Neural cell (in vitro differentiated cells): Measurements from ENCODE around the gene ASB8. TPM values are rescaled to one million over a fixed set of nuclear protein-coding genes. Genes with fewer than 3 reads are reported as not detected.
"Not testable (repeated sequence)": the region's sequence is repeated elsewhere in the genome, so short reads cannot be mapped to it uniquely, and the experiment has no call there.

ENCODE experiments used
- H2AFZ ChIP-seq: fragments of 200-600, 300-800 bp; sonication (generic), shearing (Covaris generic); 2 replicates; pipeline ENCODE4 v1.6.0; 2014; ENCODE audit warnings: low read depth, mild to moderate bottlenecking, antibody characterized with exemption, low read length, moderate library complexity
- H3F3A ChIP-seq: fragments of 200-600 bp; shearing (Covaris generic); 2 replicates; pipeline ENCODE4 v1.6.1; 2016; ENCODE audit warnings: mild to moderate bottlenecking, moderate library complexity, mixed read lengths, antibody characterized with exemption, low read length; ENCODE audit not compliant: insufficient read depth, poor library complexity, severe bottlenecking
- H3K27ac ChIP-seq: fragments of 200-600, 300-800 bp; sonication (generic), shearing (Covaris generic); 2 replicates; pipeline ENCODE4 v1.5.1; 2014; ENCODE audit warnings: mild to moderate bottlenecking, low read length, moderate library complexity
- H3K27me3 ChIP-seq: fragments of 300-800, 200-600 bp; sonication (generic), shearing (Covaris generic); 2 replicates; pipeline ENCODE4 v1.6.0; 2014; ENCODE audit warnings: mild to moderate bottlenecking, low read depth, low read length, moderate library complexity; ENCODE audit not compliant: insufficient read depth
- H3K36me3 ChIP-seq: fragments of 300-800, 200-600 bp; sonication (generic), shearing (Covaris generic); 2 replicates; pipeline ENCODE4 v1.5.1; 2014; ENCODE audit warnings: mild to moderate bottlenecking, antibody characterized with exemption, low read length, moderate library complexity; ENCODE audit not compliant: insufficient read depth
- H3K4me2 ChIP-seq: fragments of 300-800, 200-600 bp; sonication (generic), shearing (Covaris generic); 2 replicates; pipeline ENCODE4 v1.6.0; 2014; ENCODE audit warnings: mild to moderate bottlenecking, low read length
- H3K4me3 ChIP-seq: fragments of 300-800, 200-600 bp; sonication (generic), shearing (Covaris generic); 2 replicates; pipeline ENCODE4 v1.5.1; 2014; ENCODE audit warnings: mild to moderate bottlenecking, low read length, moderate library complexity
- H3K79me2 ChIP-seq: fragments of 200-600 bp; shearing (Covaris generic); replicated peaks from 2 replicates; pipeline ENCODE4 v1.6.0; 2014; ENCODE audit warnings: mild to moderate bottlenecking, low read length, moderate library complexity; ENCODE audit not compliant: insufficient read depth
- H3K9ac ChIP-seq: fragments of 300-800, 200-600 bp; sonication (generic), shearing (Covaris generic); 2 replicates; pipeline ENCODE4 v1.6.1; 2016; ENCODE audit warnings: mild to moderate bottlenecking, low read length, mixed read lengths
- H3K9me2 ChIP-seq: fragments of 200-600 bp; shearing (Covaris generic); 2 replicates; pipeline ENCODE4 v1.6.1; 2016; ENCODE audit warnings: mild to moderate bottlenecking, low read length, mixed read lengths; ENCODE audit not compliant: insufficient read depth
- H3K9me3 ChIP-seq: fragments of 200-600, 300-800 bp; sonication (generic), shearing (Covaris generic); 2 replicates; pipeline ENCODE4 v1.6.1; 2016; ENCODE audit warnings: mild to moderate bottlenecking, mixed run types, low read length, moderate library complexity, mixed read lengths
- H4K20me1 ChIP-seq: fragments of 200-600 bp; shearing (Covaris generic); 2 replicates; pipeline ENCODE4 v1.6.1; 2016; ENCODE audit warnings: mild to moderate bottlenecking, mixed run types; ENCODE audit not compliant: insufficient read depth
- EP300 ChIP-seq: fragments of 450-650 bp; conservative IDR thresholded peaks from 2 replicates; pipeline ENCODE4 v1.6.1; 2014; ENCODE audit warnings: antibody characterized with exemption, mild to moderate bottlenecking, moderate library complexity; ENCODE audit not compliant: poor library complexity, severe bottlenecking
- EZH2 ChIP-seq: fragments of 200-600, 300-800 bp; shearing (Covaris generic), sonication (generic); IDR thresholded peaks from 2 replicates; pipeline ENCODE4 v1.6.1; 2014; ENCODE audit warnings: antibody characterized with exemption, low read length, borderline replicate concordance, mild to moderate bottlenecking; ENCODE audit not compliant: insufficient read depth, poor library complexity, severe bottlenecking
- MXI1 ChIP-seq: fragments of 450-650 bp; conservative IDR thresholded peaks from 2 replicates; pipeline ENCODE4 v1.6.1; 2014; ENCODE audit warnings: antibody characterized with exemption, mild to moderate bottlenecking; ENCODE audit not compliant: poor library complexity, severe bottlenecking
- POLR2AphosphoS5 ChIP-seq: IDR thresholded peaks from 2 replicates; pipeline ENCODE4 v1.6.1; 2012
- RAD21 ChIP-seq: fragments of 450-650 bp; conservative IDR thresholded peaks from 2 replicates; pipeline ENCODE4 v1.6.1; 2014; ENCODE audit warnings: antibody characterized with exemption, mild to moderate bottlenecking, moderate library complexity
- SMC3 ChIP-seq: fragments of 450-650 bp; conservative IDR thresholded peaks from 2 replicates; pipeline ENCODE4 v1.6.1; 2014; ENCODE audit warnings: antibody characterized with exemption, mild to moderate bottlenecking, moderate library complexity; ENCODE audit not compliant: poor library complexity
- TAF1 ChIP-seq: IDR thresholded peaks from 2 replicates; pipeline ENCODE4 v1.6.1; 2012; ENCODE audit warnings: low read depth
- polyA plus RNA-seq: library from polyadenylated mRNA; depleted of rRNA; stranded (reverse); fragments of >200 nt; gene quantifications from 2 replicates; pipeline ENCODE4 v1.2.3, GENCODE V29; 2014
- TF ChIP-seq, protein P1 (sequence below): fragments of 450-650 bp; IDR thresholded peaks from 2 replicates; pipeline ENCODE4 v1.5.1; 2014; ENCODE audit warnings: antibody characterized with exemption, mild to moderate bottlenecking, moderate library complexity; ENCODE audit not compliant: poor library complexity, severe bottlenecking
- TF ChIP-seq, protein P2 (sequence below): IDR thresholded peaks from 2 replicates; pipeline ENCODE4 v1.6.1; 2012; ENCODE audit warnings: borderline replicate concordance

Gene ASB8
- polyA plus RNA-seq, 1 donor from 2014 or later = 41.7 TPM

DNA sequence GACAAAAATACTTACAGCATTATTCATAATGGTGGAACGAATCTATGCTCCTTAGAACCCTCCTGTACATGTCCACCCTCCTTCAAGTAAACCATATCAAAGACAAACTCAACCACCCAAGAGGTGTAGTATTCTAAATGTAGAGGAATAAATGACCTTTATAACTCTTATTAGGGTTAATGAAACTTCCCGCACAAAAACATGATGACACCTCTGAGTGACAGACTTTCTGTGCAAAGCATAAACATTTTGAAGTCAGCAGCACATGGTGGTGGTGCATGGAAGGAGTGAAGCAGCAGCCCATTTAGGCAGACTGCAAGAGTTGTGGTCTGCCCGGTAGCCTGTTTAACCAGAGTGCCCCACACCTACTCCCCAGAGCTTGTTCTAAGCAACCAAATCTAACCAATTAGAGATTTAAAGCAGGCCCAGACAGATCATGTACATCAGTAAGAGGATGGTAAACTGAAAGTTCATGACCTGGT lies 615 bp upstream of the ASB8 start:
- no peaks in the 10 kb centered on the region for H3K9me3 ChIP-seq
- H4K20me1 ChIP-seq = no peaks in the 10 kb centered on the region
- TF ChIP-seq POLR2AphosphoS5 = no peak
- TF ChIP-seq EZH2 = no peak
- TF ChIP-seq TAF1 = no peak
- no peak for TF ChIP-seq SMC3
- TF ChIP-seq EP300 = no peak
- TF ChIP-seq, protein P1, sequence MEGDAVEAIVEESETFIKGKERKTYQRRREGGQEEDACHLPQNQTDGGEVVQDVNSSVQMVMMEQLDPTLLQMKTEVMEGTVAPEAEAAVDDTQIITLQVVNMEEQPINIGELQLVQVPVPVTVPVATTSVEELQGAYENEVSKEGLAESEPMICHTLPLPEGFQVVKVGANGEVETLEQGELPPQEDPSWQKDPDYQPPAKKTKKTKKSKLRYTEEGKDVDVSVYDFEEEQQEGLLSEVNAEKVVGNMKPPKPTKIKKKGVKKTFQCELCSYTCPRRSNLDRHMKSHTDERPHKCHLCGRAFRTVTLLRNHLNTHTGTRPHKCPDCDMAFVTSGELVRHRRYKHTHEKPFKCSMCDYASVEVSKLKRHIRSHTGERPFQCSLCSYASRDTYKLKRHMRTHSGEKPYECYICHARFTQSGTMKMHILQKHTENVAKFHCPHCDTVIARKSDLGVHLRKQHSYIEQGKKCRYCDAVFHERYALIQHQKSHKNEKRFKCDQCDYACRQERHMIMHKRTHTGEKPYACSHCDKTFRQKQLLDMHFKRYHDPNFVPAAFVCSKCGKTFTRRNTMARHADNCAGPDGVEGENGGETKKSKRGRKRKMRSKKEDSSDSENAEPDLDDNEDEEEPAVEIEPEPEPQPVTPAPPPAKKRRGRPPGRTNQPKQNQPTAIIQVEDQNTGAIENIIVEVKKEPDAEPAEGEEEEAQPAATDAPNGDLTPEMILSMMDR = no peak
- no peak for TF ChIP-seq MXI1
- TF ChIP-seq, protein P2, sequence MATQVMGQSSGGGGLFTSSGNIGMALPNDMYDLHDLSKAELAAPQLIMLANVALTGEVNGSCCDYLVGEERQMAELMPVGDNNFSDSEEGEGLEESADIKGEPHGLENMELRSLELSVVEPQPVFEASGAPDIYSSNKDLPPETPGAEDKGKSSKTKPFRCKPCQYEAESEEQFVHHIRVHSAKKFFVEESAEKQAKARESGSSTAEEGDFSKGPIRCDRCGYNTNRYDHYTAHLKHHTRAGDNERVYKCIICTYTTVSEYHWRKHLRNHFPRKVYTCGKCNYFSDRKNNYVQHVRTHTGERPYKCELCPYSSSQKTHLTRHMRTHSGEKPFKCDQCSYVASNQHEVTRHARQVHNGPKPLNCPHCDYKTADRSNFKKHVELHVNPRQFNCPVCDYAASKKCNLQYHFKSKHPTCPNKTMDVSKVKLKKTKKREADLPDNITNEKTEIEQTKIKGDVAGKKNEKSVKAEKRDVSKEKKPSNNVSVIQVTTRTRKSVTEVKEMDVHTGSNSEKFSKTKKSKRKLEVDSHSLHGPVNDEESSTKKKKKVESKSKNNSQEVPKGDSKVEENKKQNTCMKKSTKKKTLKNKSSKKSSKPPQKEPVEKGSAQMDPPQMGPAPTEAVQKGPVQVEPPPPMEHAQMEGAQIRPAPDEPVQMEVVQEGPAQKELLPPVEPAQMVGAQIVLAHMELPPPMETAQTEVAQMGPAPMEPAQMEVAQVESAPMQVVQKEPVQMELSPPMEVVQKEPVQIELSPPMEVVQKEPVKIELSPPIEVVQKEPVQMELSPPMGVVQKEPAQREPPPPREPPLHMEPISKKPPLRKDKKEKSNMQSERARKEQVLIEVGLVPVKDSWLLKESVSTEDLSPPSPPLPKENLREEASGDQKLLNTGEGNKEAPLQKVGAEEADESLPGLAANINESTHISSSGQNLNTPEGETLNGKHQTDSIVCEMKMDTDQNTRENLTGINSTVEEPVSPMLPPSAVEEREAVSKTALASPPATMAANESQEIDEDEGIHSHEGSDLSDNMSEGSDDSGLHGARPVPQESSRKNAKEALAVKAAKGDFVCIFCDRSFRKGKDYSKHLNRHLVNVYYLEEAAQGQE = no peak
- TF ChIP-seq RAD21 = no peak
- H2AFZ ChIP-seq = peak overlapping the region; percentile 95
- H3K9ac ChIP-seq = peak overlapping the region; percentile 94
- no peaks in the 10 kb centered on the region for H3K9me2 ChIP-seq
- H3F3A ChIP-seq = no peaks in the 10 kb centered on the region
- H3K27me3 ChIP-seq = no peaks in the 10 kb centered on the region
- H3K27ac ChIP-seq = peak overlapping the region; percentile 96
- peak overlapping the region; percentile 33 for H3K4me2 ChIP-seq
- H3K4me3 ChIP-seq = peak overlapping the region; percentile 89
- peaks cover 5% of the 10 kb centered on the region for H3K36me3 ChIP-seq
- peaks cover 16% of the 10 kb centered on the region for H3K79me2 ChIP-seq

DNA sequence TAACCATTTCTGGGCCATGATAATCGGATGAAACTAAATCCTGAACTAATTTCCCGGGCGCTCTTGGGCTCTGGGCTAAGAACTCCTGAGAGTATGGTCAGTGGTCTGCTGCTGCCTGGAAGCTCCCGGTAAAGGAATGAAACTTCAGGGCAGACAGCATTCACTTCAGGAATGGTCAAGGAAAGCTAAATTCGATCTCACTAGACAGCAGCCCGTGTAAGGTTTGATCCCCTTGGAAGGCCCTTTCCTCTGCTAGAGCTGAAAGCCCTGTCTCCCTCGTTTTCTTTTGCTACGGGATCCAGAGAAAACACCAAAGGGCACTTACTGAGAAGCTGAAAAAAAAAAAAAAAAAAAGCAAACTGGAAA lies 680 bp downstream of the ASB8 start:
- Histone ChIP-seq H3K27ac (peak overlapping the region; percentile 96), H3K4me3 (peak overlapping the region; percentile 89), H3K4me2 (peak overlapping the region; percentile 71), H3F3A (no peaks in the 10 kb centered on the region), H2AFZ (peak overlapping the region; percentile 95), H3K27me3 (no peaks in the 10 kb centered on the region), H3K9ac (peak overlapping the region; percentile 94), H3K79me2 (peaks cover 16% of the 10 kb centered on the region), H3K9me3 (no peaks in the 10 kb centered on the region), H3K9me2 (no peaks in the 10 kb centered on the region), H4K20me1 (no peaks in the 10 kb centered on the region), H3K36me3 (peaks cover 5% of the 10 kb centered on the region)
- TF ChIP-seq TAF1 (no peak), EP300 (no peak), EZH2 (no peak), MXI1 (no peak), RAD21 (no peak), SMC3 (no peak), POLR2AphosphoS5 (no peak)
- TF ChIP-seq, protein P1 = no peak
- TF ChIP-seq, protein P2 = no peak

DNA sequence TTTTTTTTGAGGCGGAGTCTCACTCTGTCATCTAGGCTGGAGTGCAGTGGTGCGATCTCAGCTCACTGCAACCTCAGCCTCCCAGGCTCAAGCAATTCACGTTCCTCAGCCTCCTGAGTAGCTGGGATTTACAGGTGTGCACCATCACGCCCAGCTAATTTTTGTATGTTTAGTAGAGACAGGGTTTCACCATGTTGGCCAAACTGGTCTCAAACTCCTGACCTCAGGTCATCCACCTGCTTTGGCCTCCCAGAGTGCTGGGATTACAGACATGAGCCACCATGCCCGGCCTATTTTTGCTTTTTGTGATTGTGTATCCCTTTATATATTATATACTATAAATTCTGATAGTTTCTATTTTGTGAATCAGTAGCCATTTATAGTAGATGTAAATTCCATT lies 1.5 kb downstream of the ASB8 start:
- H3K4me2 ChIP-seq, H3K36me3 ChIP-seq, H3F3A ChIP-seq, H3K27ac ChIP-seq, H3K9ac ChIP-seq, H4K20me1 ChIP-seq, H3K9me3 ChIP-seq, H3K9me2 ChIP-seq, H2AFZ ChIP-seq, H3K27me3 ChIP-seq: not testable (repeated sequence)
- H3K4me3 ChIP-seq = peak overlapping the region; percentile 89
- H3K79me2 ChIP-seq = peaks cover 16% of the 10 kb centered on the region
